AG09309 (cell line): ENCODE measurements around the gene SPCS1.

ENCODE experiments used
- DNase-seq: peaks from one replicate; pipeline ENCODE4 v3.0.0-alpha.2; 2010; ENCODE audit warnings: low read depth
- H3K4me3 ChIP-seq: 2 replicates; pipeline ENCODE4 v1.5.1; 2011; ENCODE audit warnings: mild to moderate bottlenecking, low read depth, low read length, moderate library complexity; ENCODE audit not compliant: control insufficient read depth
- CTCF ChIP-seq: IDR thresholded peaks from 2 replicates; pipeline ENCODE4 v1.5.1; 2011; ENCODE audit warnings: mild to moderate bottlenecking, low read depth, low read length, inconsistent platforms; ENCODE audit not compliant: insufficient read depth, control insufficient read depth; ENCODE audit errors: missing control alignments

Gene SPCS1

GRCh38 chr3:52684184-52684583 lies 21.7 kb upstream of the SPCS1 start:
- no peak for TF ChIP-seq CTCF
- H3K4me3 ChIP-seq: no peak overlapping the region
- DNase-seq: no peak

- no peak for DNase-seq
Observed at GRCh38 chr3:52685285-52685708, 20.6 kb upstream of the SPCS1 start.

GRCh38 chr3:52685709-52686691 lies 19.9 kb upstream of the SPCS1 start, which contains the start of the genes GNL3 and PBRM1:
Gene GNL3, plus strand, starts transcription at chr3:52686032. Its CDS starts 61 bp downstream, at chr3:52686093.
Gene PBRM1, minus strand, starts transcription at chr3:52685913.
- DNase-seq: peak; percentile 75
- H3K4me3 ChIP-seq: peak within 1 kb of the TSS; percentile 88
- TF ChIP-seq CTCF: no peak

More at GRCh38 chr3:52685285-52685708, 20.6 kb upstream of the SPCS1 start:
- no peak for TF ChIP-seq CTCF
- H3K4me3 ChIP-seq: peak overlapping the region; percentile 88

GRCh38 chr3:52688266-52688665 lies 17.6 kb upstream of the SPCS1 start:
- TF ChIP-seq CTCF: no peak
- H3K4me3 ChIP-seq: no peak overlapping the region
- no peak for DNase-seq

- TF ChIP-seq CTCF: no peak
- no peak overlapping the region for H3K4me3 ChIP-seq
- no peak for DNase-seq
Observed at GRCh38 chr3:52689151-52689550, 16.8 kb upstream of the SPCS1 start.

- DNase-seq: no peak
- TF ChIP-seq CTCF: no peak
- H3K4me3 ChIP-seq: no peak overlapping the region
Observed at GRCh38 chr3:52690560-52690959, 15.3 kb upstream of the SPCS1 start.
